PC-3 (cell line): Measurements from ENCODE around the gene MSH2.

Experiments used
- EZH2 ChIP-seq: fragments of 300-600 bp; sonication (generic); IDR thresholded peaks from one replicate; pipeline ENCODE4 v1.6.1; 2017; ENCODE audit warnings: antibody characterized with exemption, mild to moderate bottlenecking, low read length; ENCODE audit not compliant: unreplicated experiment
- EZH2phosphoT487 ChIP-seq: fragments of 300-600 bp; sonication (generic); IDR thresholded peaks from 2 replicates; pipeline ENCODE4 v1.6.1; 2018; ENCODE audit warnings: mild to moderate bottlenecking, antibody characterized with exemption, low read length, borderline replicate concordance
- TF ChIP-seq, protein P1 (sequence below): fragments of 300-600 bp; sonication (generic); conservative IDR thresholded peaks from 2 replicates; pipeline ENCODE4 v1.5.1; 2017; ENCODE audit warnings: antibody characterized with exemption, low read depth, mild to moderate bottlenecking, low read length

DNA sequence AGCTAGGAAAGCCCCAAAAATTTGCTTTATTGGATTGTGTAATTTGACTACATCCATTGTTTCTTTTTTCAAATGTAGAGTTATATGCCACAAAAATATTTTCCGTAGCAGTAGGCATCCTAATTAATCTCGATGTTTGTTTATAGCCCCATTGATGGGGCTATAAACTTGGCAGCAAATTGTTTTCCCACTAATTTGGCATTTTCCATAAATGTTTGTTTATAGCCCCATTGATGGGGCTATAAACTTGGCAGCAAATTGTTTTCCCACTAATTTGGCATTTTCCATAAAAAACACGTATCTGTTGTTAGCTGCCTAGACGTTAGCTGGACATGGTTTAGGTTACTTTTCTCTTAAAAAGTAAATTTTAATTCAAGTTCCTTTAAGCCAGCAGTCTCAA lies 23.8 kb downstream of the MSH2 start:
- TF ChIP-seq, protein P1, sequence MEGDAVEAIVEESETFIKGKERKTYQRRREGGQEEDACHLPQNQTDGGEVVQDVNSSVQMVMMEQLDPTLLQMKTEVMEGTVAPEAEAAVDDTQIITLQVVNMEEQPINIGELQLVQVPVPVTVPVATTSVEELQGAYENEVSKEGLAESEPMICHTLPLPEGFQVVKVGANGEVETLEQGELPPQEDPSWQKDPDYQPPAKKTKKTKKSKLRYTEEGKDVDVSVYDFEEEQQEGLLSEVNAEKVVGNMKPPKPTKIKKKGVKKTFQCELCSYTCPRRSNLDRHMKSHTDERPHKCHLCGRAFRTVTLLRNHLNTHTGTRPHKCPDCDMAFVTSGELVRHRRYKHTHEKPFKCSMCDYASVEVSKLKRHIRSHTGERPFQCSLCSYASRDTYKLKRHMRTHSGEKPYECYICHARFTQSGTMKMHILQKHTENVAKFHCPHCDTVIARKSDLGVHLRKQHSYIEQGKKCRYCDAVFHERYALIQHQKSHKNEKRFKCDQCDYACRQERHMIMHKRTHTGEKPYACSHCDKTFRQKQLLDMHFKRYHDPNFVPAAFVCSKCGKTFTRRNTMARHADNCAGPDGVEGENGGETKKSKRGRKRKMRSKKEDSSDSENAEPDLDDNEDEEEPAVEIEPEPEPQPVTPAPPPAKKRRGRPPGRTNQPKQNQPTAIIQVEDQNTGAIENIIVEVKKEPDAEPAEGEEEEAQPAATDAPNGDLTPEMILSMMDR: no peak
- TF ChIP-seq EZH2: no peak
- TF ChIP-seq EZH2phosphoT487: no peak
